GM15510 (cell line): ENCODE data around the gene GPRC5B.

ENCODE experiments used
- POLR2A ChIP-seq: IDR thresholded peaks from 3 replicates; pipeline ENCODE4 v1.6.1; 2011; ENCODE audit warnings: borderline replicate concordance; ENCODE audit not compliant: insufficient read length; ENCODE audit errors: extremely low read depth

GPRC5B gene

DNA sequence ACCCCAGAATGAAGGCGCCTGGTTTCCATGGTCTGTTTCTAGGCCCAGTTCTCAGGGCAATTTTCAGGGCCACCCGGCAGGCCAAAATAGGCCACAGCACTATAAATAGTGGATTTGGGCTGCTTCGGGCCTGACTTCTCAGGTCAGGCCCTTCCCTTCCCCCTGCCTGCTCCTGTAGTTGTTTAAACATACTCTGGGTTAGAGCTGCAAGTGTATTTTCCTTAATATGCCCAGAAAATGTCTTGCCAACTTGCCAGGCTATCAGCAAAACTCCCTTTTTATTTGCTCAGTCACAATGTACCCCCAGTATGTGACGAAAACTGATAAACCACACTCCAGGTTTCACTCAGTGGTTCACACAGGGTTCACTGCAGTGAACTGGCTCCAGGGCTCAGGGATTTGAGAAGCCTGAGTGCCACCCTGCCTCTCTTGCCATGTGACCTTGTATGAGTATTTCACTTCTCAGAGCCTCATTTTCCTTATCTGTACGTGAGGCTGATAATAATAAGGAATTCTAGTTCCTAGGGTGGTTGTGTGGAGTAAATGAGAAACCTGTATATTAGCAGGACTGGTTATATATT is 76.5 kb downstream of the GPRC5B start:
- TF ChIP-seq POLR2A, result no peak
